Measurements from ENCODE around the gene TOR1B.

The TOR1B gene

GRCh38 chr9:129802833-129803675 lies at the start of gene TOR1B:
Gene TOR1B (plus strand): TSS chr9:129803184. CDS start chr9:129803213, 29 bp downstream.
- ChIA-PET POLR2A (interaction anchor here (0.5 to 1.0 kb wide), 3 partner anchors 9 to 250 kb away, joined by 3 to 5 read pairs (median 3); no protein-coding TSS in a partner anchor), CTCF (interaction anchor here (0.6 to 1.4 kb wide), 9 partner anchors 12 to 923 kb away, joined by 3 to 5 read pairs (median 3); no protein-coding TSS in a partner anchor)
- peak within 1 kb of the TSS; percentile 73 for H3K4me3 ChIP-seq (ENCODE audit: low read depth, low read length)
- no peak for TF ChIP-seq CTCF (IDR thresholded peaks at IDR 0.05; ENCODE audit: insufficient read depth, low read length, missing control alignments)
- DNase-seq (ENCODE audit: low read depth, low spot score) = no peak

- TF ChIP-seq CTCF (IDR thresholded peaks at IDR 0.05; ENCODE audit: insufficient read depth, low read length, missing control alignments) = no peak
- ChIA-PET CTCF (interaction anchor here (1.0 to 3.6 kb wide), 5 partner anchors 12 to 28 kb away, joined by 3 to 16 read pairs (median 4); no protein-coding TSS in a partner anchor), POLR2A (no interaction called here)
- DNase-seq (ENCODE audit: low read depth, low spot score) = no peak
- no peak overlapping the region for H3K4me3 ChIP-seq (ENCODE audit: low read depth, low read length)
Measured at GRCh38 chr9:129755151-129755550, 47.8 kb upstream of the TOR1B start.

DNA sequence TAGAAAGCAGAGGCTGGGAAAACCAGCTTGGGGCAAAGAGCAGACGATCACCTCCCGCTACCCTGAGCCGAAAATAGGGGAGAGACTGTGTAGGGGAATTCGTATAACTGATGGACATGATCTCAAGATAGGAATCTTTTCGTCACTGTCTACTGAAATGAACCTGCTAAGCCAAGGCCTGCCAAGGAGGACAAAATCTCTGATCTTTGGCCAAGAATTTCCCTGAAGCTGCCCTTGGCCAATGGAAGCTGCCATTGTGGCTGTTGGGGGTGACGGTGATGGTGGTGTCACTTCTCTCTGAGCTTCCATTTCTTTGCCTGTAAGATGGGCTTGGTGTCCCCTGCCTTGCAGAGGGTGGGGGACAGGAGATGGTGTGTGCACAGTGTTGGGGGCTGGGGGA lies 46.8 kb upstream of the TOR1B start:
- H3K4me3 ChIP-seq (ENCODE audit: low read depth, low read length) = no peak overlapping the region
- POLR2A ChIA-PET = no interaction called here
- DNase-seq (ENCODE audit: low read depth, low spot score) = no peak
- TF ChIP-seq CTCF (IDR thresholded peaks at IDR 0.05; ENCODE audit: insufficient read depth, low read length, missing control alignments) = no peak
- CTCF ChIA-PET = interaction anchor here (1.2 to 3.6 kb wide), 3 partner anchors 19 to 27 kb away, joined by 3 to 16 read pairs (median 4); no protein-coding TSS in a partner anchor

GRCh38 chr9:129757045-129757444 lies 45.9 kb upstream of the TOR1B start:
- no peak overlapping the region for H3K4me3 ChIP-seq (ENCODE audit: low read depth, low read length)
- no peak for DNase-seq (ENCODE audit: low read depth, low spot score)
- CTCF ChIA-PET = interaction anchor here (0.6 to 3.6 kb wide), 3 partner anchors 14 to 30 kb away, joined by 3 to 16 read pairs (median 3); no protein-coding TSS in a partner anchor
- POLR2A ChIA-PET = no interaction called here
- TF ChIP-seq CTCF (IDR thresholded peaks at IDR 0.05; ENCODE audit: insufficient read depth, low read length, missing control alignments) = no peak

- no peak for DNase-seq (ENCODE audit: low read depth, low spot score)
- no peak for TF ChIP-seq CTCF (IDR thresholded peaks at IDR 0.05; ENCODE audit: insufficient read depth, low read length, missing control alignments)
- ChIA-PET CTCF (interaction anchor here (1.0 to 3.1 kb wide), 7 partner anchors 13 to 120 kb away, joined by 3 to 24 read pairs (median 6); no protein-coding TSS in a partner anchor), POLR2A (no interaction called here)
- no peak overlapping the region for H3K4me3 ChIP-seq (ENCODE audit: low read depth, low read length)
Measured at GRCh38 chr9:129759319-129759718, 43.7 kb upstream of the TOR1B start.
